ENCODE results near the gene POLQ.

GRCh38 chr3:121515313-121515712 lies 30.5 kb downstream of the POLQ start:
- TF ChIP-seq, protein P1, sequence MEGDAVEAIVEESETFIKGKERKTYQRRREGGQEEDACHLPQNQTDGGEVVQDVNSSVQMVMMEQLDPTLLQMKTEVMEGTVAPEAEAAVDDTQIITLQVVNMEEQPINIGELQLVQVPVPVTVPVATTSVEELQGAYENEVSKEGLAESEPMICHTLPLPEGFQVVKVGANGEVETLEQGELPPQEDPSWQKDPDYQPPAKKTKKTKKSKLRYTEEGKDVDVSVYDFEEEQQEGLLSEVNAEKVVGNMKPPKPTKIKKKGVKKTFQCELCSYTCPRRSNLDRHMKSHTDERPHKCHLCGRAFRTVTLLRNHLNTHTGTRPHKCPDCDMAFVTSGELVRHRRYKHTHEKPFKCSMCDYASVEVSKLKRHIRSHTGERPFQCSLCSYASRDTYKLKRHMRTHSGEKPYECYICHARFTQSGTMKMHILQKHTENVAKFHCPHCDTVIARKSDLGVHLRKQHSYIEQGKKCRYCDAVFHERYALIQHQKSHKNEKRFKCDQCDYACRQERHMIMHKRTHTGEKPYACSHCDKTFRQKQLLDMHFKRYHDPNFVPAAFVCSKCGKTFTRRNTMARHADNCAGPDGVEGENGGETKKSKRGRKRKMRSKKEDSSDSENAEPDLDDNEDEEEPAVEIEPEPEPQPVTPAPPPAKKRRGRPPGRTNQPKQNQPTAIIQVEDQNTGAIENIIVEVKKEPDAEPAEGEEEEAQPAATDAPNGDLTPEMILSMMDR (IDR thresholded peaks at IDR 0.05), result no peak
- TF ChIP-seq POLR2A (IDR thresholded peaks at IDR 0.05), result no peak
